Endothelial cell of umbilical vein (primary cell): ENCODE measurements around the gene KRT77. TPM values are rescaled to one million over a fixed set of nuclear protein-coding genes. Genes with fewer than 3 reads are reported as not detected.

Experiments used
- BruUV-seq: library from RNA; stranded (reverse); fragments of 400-500 nt; replicated peaks from 2 replicates; lab custom pipeline; 2021; lab: Mats Ljungman, UMichigan
- CTCF ChIA-PET: fragments of 300-600, 350-600 bp; sonication (Branson Sonifier 250); formaldehyde crosslinking; loops from one replicate; lab custom pipeline; 2021; ENCODE audit warnings: antibody characterized with exemption, inconsistent platforms; lab: Charles Lee
- POLR2A ChIA-PET: fragments of 300-600, 350-600 bp; sonication (Branson Sonifier 250); formaldehyde crosslinking; loops from one replicate; lab custom pipeline; 2021; ENCODE audit warnings: antibody characterized with exemption, inconsistent platforms; lab: Charles Lee
- DNase-seq: peaks from one replicate; pipeline ENCODE4 v3.0.0-alpha.2; 2011; ENCODE audit warnings: low read depth, low spot score
- FAIRE-seq: peaks from 2 replicates; lab custom pipeline; 2011; peaks lifted over from hg19 to GRCh38; lab: Jason Lieb, UNC
- H2AFZ ChIP-seq: 2 replicates; pipeline ENCODE4 v1.6.0; 2012; ENCODE audit warnings: low read depth, low read length, control low read depth, inconsistent platforms
- H3K27ac ChIP-seq: 2 replicates; pipeline ENCODE4 v1.5.1; 2011; ENCODE audit warnings: low read depth, mild to moderate bottlenecking, control low read depth, low read length, moderate library complexity; ENCODE audit not compliant: insufficient read depth
- H3K27me3 ChIP-seq, 2 experiments: 2 replicates each; pipeline versions ENCODE4 v1.6.0 to v1.6.1; 2011; ENCODE audit warnings: low read length in 2 of 2, mixed read lengths in 1 of 2; ENCODE audit not compliant: control insufficient read depth in 2 of 2, insufficient read depth in 2 of 2
- H3K36me3 ChIP-seq, 2 experiments: 2 replicates in 1 of 2; 3 replicates in 1 of 2; pipeline ENCODE4 v1.5.1; 2011; ENCODE audit warnings: low read length in 2 of 2, mild to moderate bottlenecking in 1 of 2, moderate library complexity in 1 of 2; ENCODE audit not compliant: control insufficient read depth in 2 of 2, insufficient read depth in 2 of 2; ENCODE audit errors: extremely low read depth in 1 of 2
- H3K4me1 ChIP-seq: 3 replicates; pipeline ENCODE4 v1.5.1; 2011; ENCODE audit warnings: mild to moderate bottlenecking, low read length; ENCODE audit not compliant: control insufficient read depth, insufficient read depth; ENCODE audit errors: extremely low read depth
- H3K4me2 ChIP-seq: 2 replicates; pipeline ENCODE4 v1.6.1; 2011; ENCODE audit warnings: low read length, control low read depth, mixed read lengths; ENCODE audit not compliant: insufficient read depth
- H3K4me3 ChIP-seq, 3 experiments: fragments of 200-600 bp in 1 of 3; sonication (generic), shearing (Covaris generic) in 1 of 3; replicated peaks in 1 of 3; 2 replicates each; pipeline ENCODE4 v1.5.1; 2011 to 2016; ENCODE audit warnings: control low read depth in 3 of 3, low read length in 3 of 3, mild to moderate bottlenecking in 2 of 3, inconsistent platforms in 1 of 3, low read depth in 1 of 3, moderate library complexity in 1 of 3; ENCODE audit not compliant: insufficient read depth in 1 of 3
- H3K79me2 ChIP-seq: 2 replicates; pipeline ENCODE4 v1.6.0; 2012; ENCODE audit warnings: low read length, inconsistent platforms; ENCODE audit not compliant: control insufficient read depth, insufficient read depth
- H3K9ac ChIP-seq: replicated peaks from 2 replicates; pipeline ENCODE3; 2011; ENCODE audit warnings: low read length, control low read depth; ENCODE audit not compliant: insufficient read depth; ENCODE audit errors: extremely low read depth
- H3K9me1 ChIP-seq: replicated peaks from 3 replicates; pipeline ENCODE4 v1.6.0; 2011; ENCODE audit warnings: mild to moderate bottlenecking, low read length; ENCODE audit not compliant: control insufficient read depth, insufficient read depth; ENCODE audit errors: extremely low read depth
- H3K9me3 ChIP-seq: replicated peaks from 2 replicates; pipeline ENCODE4 v1.5.1; 2012; ENCODE audit warnings: low read length, inconsistent platforms; ENCODE audit not compliant: control insufficient read depth, insufficient read depth
- H4K20me1 ChIP-seq: replicated peaks from 2 replicates; pipeline ENCODE3; 2011; ENCODE audit warnings: mild to moderate bottlenecking, low read length; ENCODE audit not compliant: control insufficient read depth, insufficient read depth; ENCODE audit errors: extremely low read depth
- EZH2 ChIP-seq: IDR thresholded peaks from 2 replicates; pipeline ENCODE4 v1.6.1; 2012; ENCODE audit warnings: borderline replicate concordance, low read depth, mild to moderate bottlenecking, moderate library complexity, low read length, inconsistent platforms; ENCODE audit not compliant: severe bottlenecking
- FOS ChIP-seq: IDR thresholded peaks from 2 replicates; pipeline ENCODE4 v1.6.1; 2011; ENCODE audit warnings: mild to moderate bottlenecking, low read length, moderate library complexity, borderline replicate concordance; ENCODE audit not compliant: insufficient read depth
- GATA2 ChIP-seq: IDR thresholded peaks from 2 replicates; pipeline ENCODE4 v1.7.0; 2011; ENCODE audit warnings: low read depth, mild to moderate bottlenecking, moderate library complexity, mixed read lengths, low read length; ENCODE audit not compliant: insufficient read length, insufficient read depth
- JUN ChIP-seq: IDR thresholded peaks from 2 replicates; pipeline ENCODE4 v1.6.1; 2011; ENCODE audit warnings: borderline replicate concordance, low read depth; ENCODE audit not compliant: insufficient read length, insufficient read depth
- MAX ChIP-seq: IDR thresholded peaks from 2 replicates; pipeline ENCODE4 v1.6.1; 2011; ENCODE audit not compliant: insufficient read depth, insufficient read length
- MYC ChIP-seq: IDR thresholded peaks from one replicate; pipeline ENCODE4 v1.6.1; 2011; ENCODE audit warnings: mild to moderate bottlenecking, low read depth, low read length
- POLR2A ChIP-seq: IDR thresholded peaks from 2 replicates; pipeline ENCODE4 v1.6.1; 2012; ENCODE audit warnings: low read depth, mild to moderate bottlenecking, control low read depth, low read length
- POLR2AphosphoS5 ChIP-seq: IDR thresholded peaks from 2 replicates; pipeline ENCODE4 v1.6.1; 2012; ENCODE audit warnings: low read depth, mild to moderate bottlenecking, control low read depth, low read length, moderate library complexity; ENCODE audit not compliant: insufficient read depth
- dilution Hi-C: fragments of 300-500 bp; cut with MboI; formaldehyde crosslinking; loops from one replicate; pipeline ENCODE4 v1.15.0; 2019; ENCODE audit warnings: low sequenced_read_pairs; ENCODE audit not compliant: extremely low pct_ligation_motif_present
- intact Hi-C: fragments of 100-400 bp; cut with micrococcal nuclease; formaldehyde crosslinking; loops from one replicate; pipeline ENCODE4 v1.10.0; 2022
- polyA plus RNA-seq, 4 experiments: library from polyadenylated mRNA; depleted of rRNA in 3 of 4; stranded (reverse) in 3 of 4; unstranded in 1 of 4; fragments of >200 nt; gene quantifications; 2 replicates each; pipeline versions ENCODE4 v1.2.1 to v1.2.3, GENCODE V29; 2011 to 2012; ENCODE audit warnings: missing spikeins in 1 of 4
- total RNA-seq: library from RNA; stranded (reverse); gene quantifications from 2 replicates; pipeline ENCODE4 v1.2.3, GENCODE V29; 2021
- TF ChIP-seq, protein P1 (sequence below), 2 donors: IDR thresholded peaks; 1 replicate in 1 of 2; 2 replicates in 1 of 2; pipeline ENCODE4 v1.5.1; 2011; ENCODE audit warnings: low read length in 2 of 2, mild to moderate bottlenecking in 2 of 2, moderate library complexity in 2 of 2, control low read depth in 1 of 2, inconsistent platforms in 1 of 2, low read depth in 1 of 2; ENCODE audit not compliant: insufficient read depth in 1 of 2; ENCODE audit errors: extremely low read depth in 1 of 2

Gene KRT77
- total and polyA plus RNA-seq, 2 donors (not counting 3 experiments of a cell fraction or from before 2014, with no cell fraction given): not detected

DNA sequence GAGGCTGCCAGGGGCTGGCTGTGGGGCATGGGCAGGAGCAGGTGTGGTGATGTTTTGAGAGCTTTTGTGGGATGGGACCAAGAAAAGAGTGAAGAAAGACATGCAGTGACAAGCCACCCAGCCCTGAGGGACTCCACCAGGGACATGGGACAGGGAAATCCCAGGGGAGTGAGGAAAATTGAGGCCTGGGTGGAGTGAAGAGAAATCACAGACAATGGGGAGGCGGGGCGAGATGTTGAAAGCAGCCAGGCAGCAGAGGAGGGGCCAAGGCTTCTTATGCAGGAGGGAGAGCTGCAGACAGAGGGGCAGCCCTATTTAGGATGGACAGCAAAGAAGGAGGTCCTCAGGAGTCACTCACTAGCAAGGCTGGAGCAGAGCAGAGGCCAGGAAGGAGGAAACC, 18.9 kb downstream of the KRT77 start:
- Histone ChIP-seq H3K27ac (no peak overlapping the region), H4K20me1 (no peaks in the 10 kb centered on the region), H3K4me1 (no peaks in the 10 kb centered on the region), H3K4me3 (no peak overlapping the region), H3K79me2 (no peaks in the 10 kb centered on the region), H3K27me3 (peaks cover 2 to 3% of the 10 kb centered on the region in 2 experiments), H2AFZ (no peak overlapping the region), H3K9me3 (no peaks in the 10 kb centered on the region), H3K9me1 (no peaks in the 10 kb centered on the region), H3K4me2 (no peak overlapping the region), H3K9ac (no peak overlapping the region), H3K36me3 (no peaks in the 10 kb centered on the region)
- POLR2A ChIA-PET: no interaction called here
- intact Hi-C loops (no loop called here), dilution Hi-C loops (no loop called here)
- CTCF ChIA-PET: no interaction called here
- no TSS peak for BruUV-seq
- TF ChIP-seq MYC (no peak), GATA2 (no peak), EZH2 (no peak), MAX (no peak), FOS (no peak), POLR2A (no peak), POLR2AphosphoS5 (no peak), JUN (no peak)
- TF ChIP-seq, protein P1, sequence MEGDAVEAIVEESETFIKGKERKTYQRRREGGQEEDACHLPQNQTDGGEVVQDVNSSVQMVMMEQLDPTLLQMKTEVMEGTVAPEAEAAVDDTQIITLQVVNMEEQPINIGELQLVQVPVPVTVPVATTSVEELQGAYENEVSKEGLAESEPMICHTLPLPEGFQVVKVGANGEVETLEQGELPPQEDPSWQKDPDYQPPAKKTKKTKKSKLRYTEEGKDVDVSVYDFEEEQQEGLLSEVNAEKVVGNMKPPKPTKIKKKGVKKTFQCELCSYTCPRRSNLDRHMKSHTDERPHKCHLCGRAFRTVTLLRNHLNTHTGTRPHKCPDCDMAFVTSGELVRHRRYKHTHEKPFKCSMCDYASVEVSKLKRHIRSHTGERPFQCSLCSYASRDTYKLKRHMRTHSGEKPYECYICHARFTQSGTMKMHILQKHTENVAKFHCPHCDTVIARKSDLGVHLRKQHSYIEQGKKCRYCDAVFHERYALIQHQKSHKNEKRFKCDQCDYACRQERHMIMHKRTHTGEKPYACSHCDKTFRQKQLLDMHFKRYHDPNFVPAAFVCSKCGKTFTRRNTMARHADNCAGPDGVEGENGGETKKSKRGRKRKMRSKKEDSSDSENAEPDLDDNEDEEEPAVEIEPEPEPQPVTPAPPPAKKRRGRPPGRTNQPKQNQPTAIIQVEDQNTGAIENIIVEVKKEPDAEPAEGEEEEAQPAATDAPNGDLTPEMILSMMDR (IDR thresholded peaks at IDR 0.05; ENCODE audit: extremely low read depth in 1 of 2, insufficient read depth in 1 of 2, low read depth in 1 of 2, low read length in 2 of 2): no peak
- DNase-seq (no peak), FAIRE-seq (no peak)
